Loucy (cell line): ENCODE results near the gene UBXN1.

Experiments used
- EZH2phosphoT487 ChIP-seq: fragments of 200-600 bp; IDR thresholded peaks from 2 replicates; pipeline ENCODE4 v1.6.1; 2018; ENCODE audit warnings: antibody characterized with exemption, mild to moderate bottlenecking, moderate library complexity, borderline replicate concordance
- TF ChIP-seq, protein P1 (sequence below): fragments of 200-600 bp; sonication (generic); conservative IDR thresholded peaks from 2 replicates; pipeline ENCODE4 v1.5.1; 2014; ENCODE audit warnings: mild to moderate bottlenecking, antibody characterized with exemption, low read length

DNA sequence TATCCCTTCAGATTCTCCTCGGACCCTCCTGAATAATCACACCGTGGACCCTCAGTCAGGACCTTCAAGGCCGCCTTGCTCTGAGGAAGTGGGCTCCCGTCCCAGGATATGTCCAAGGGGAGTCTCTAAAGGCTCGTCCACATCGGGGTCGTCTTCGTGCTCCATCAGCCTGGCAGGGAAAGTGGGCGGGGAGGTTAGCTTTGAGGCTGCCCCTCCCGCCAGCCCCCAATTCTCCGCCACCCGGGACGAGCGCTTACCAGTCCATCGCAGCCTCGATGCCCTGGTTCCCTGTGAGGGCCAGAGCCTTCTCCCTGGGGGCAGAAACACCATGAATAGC is 472 bp downstream of the UBXN1 start:
- TF ChIP-seq, protein P1, sequence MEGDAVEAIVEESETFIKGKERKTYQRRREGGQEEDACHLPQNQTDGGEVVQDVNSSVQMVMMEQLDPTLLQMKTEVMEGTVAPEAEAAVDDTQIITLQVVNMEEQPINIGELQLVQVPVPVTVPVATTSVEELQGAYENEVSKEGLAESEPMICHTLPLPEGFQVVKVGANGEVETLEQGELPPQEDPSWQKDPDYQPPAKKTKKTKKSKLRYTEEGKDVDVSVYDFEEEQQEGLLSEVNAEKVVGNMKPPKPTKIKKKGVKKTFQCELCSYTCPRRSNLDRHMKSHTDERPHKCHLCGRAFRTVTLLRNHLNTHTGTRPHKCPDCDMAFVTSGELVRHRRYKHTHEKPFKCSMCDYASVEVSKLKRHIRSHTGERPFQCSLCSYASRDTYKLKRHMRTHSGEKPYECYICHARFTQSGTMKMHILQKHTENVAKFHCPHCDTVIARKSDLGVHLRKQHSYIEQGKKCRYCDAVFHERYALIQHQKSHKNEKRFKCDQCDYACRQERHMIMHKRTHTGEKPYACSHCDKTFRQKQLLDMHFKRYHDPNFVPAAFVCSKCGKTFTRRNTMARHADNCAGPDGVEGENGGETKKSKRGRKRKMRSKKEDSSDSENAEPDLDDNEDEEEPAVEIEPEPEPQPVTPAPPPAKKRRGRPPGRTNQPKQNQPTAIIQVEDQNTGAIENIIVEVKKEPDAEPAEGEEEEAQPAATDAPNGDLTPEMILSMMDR: no peak
- TF ChIP-seq EZH2phosphoT487: no peak
